Measurements from ENCODE around the gene IL23A.

The IL23A gene

GRCh38 chr12:56362130-56363059 is 23.7 kb downstream of the IL23A start, which contains the start of gene APOF:
APOF (minus strand) TSS chr12:56362857; CDS start chr12:56362745, 112 bp downstream.
- no peak for DNase-seq

- no peak for DNase-seq
These were observed 28.3 kb downstream of the IL23A start for GRCh38 chr12:56366948-56367347.

GRCh38 chr12:56373515-56373914 is 34.8 kb downstream of the IL23A start:
- DNase-seq, result no peak

- DNase-seq, result no peak
These were observed 36.3 kb downstream of the IL23A start for GRCh38 chr12:56374726-56375597.

- no peak for DNase-seq
These were observed 37.1 kb downstream of the IL23A start for GRCh38 chr12:56375598-56376434.

GRCh38 chr12:56377310-56377988 is 38.8 kb downstream of the IL23A start:
- DNase-seq, result peak; percentile 59

- no peak for DNase-seq
These were observed 39.3 kb downstream of the IL23A start for GRCh38 chr12:56377989-56378316.

GRCh38 chr12:56382611-56383010 is 43.9 kb downstream of the IL23A start:
- no peak for DNase-seq

- DNase-seq, result peak; percentile 10
These were observed 47.2 kb downstream of the IL23A start for GRCh38 chr12:56385873-56386272.

GRCh38 chr12:56387152-56387736 is 48.6 kb downstream of the IL23A start:
- DNase-seq, result no peak

GRCh38 chr12:56389412-56389811 is 50.7 kb downstream of the IL23A start:
- no peak for DNase-seq
